Rectal smooth muscle tissue (tissue), 1 donor: Measurements from ENCODE around the gene GLYATL2.

Experiments used
- H3K27ac ChIP-seq: one replicate; pipeline ENCODE4 v1.7.0; 2013; ENCODE audit warnings: low read depth, low read length, inconsistent platforms
- H3K27me3 ChIP-seq: one replicate; pipeline ENCODE4 v1.7.0; 2013; ENCODE audit warnings: low read length; ENCODE audit not compliant: control insufficient read depth, insufficient read depth
- H3K36me3 ChIP-seq: one replicate; pipeline ENCODE4 v1.7.0; 2013; ENCODE audit warnings: low read length; ENCODE audit not compliant: control insufficient read depth, insufficient read depth
- H3K4me1 ChIP-seq: one replicate; pipeline ENCODE4 v1.7.0; 2013; ENCODE audit warnings: low read length; ENCODE audit not compliant: control insufficient read depth, insufficient read depth
- H3K4me3 ChIP-seq: one replicate; pipeline ENCODE4 v1.7.0; 2013; ENCODE audit warnings: low read length
- H3K9ac ChIP-seq: one replicate; pipeline ENCODE4 v1.7.0; 2013; ENCODE audit warnings: low read length

GLYATL2 gene

GRCh38 chr11:58787903-58788302 lies 56.6 kb downstream of the GLYATL2 start:
- H3K4me1 ChIP-seq, result no peaks in the 10 kb centered on the region
- no peak overlapping the region for H3K27ac ChIP-seq
- H3K27me3 ChIP-seq, result no peaks in the 10 kb centered on the region

GRCh38 chr11:58786693-58787092 lies 57.8 kb downstream of the GLYATL2 start:
- Histone ChIP-seq H3K27me3 (no peaks in the 10 kb centered on the region), H3K4me1 (no peaks in the 10 kb centered on the region), H3K9ac (no peak overlapping the region), H3K36me3 (no peaks in the 10 kb centered on the region), H3K27ac (no peak overlapping the region), H3K4me3 (no peak overlapping the region)

More at GRCh38 chr11:58787903-58788302, 56.6 kb downstream of the GLYATL2 start:
- Histone ChIP-seq H3K36me3 (no peaks in the 10 kb centered on the region), H3K9ac (no peak overlapping the region), H3K4me3 (no peak overlapping the region)

- Histone ChIP-seq H3K27me3 (no peaks in the 10 kb centered on the region), H3K27ac (no peak overlapping the region), H3K4me1 (no peaks in the 10 kb centered on the region), H3K36me3 (no peaks in the 10 kb centered on the region), H3K9ac (no peak overlapping the region), H3K4me3 (no peak overlapping the region)
Measured at GRCh38 chr11:58784995-58785394, 59.5 kb downstream of the GLYATL2 start.
